GM12872 (cell line): ENCODE measurements around the gene ZFYVE28.

Source experiments
- CTCF ChIP-seq: IDR thresholded peaks from 3 replicates; pipeline ENCODE4 v1.5.1; 2011; ENCODE audit warnings: low read depth, mild to moderate bottlenecking, low read length, moderate library complexity; ENCODE audit not compliant: insufficient read depth

ZFYVE28 gene

GRCh38 chr4:2362266-2363055 is 56.0 kb downstream of the ZFYVE28 start:
- TF ChIP-seq CTCF: no peak

GRCh38 chr4:2361366-2362265 is 56.8 kb downstream of the ZFYVE28 start:
- TF ChIP-seq CTCF: no peak

- no peak for TF ChIP-seq CTCF
Measured at GRCh38 chr4:2360396-2360730, 58.1 kb downstream of the ZFYVE28 start.

GRCh38 chr4:2359591-2360395 is 58.7 kb downstream of the ZFYVE28 start:
- no peak for TF ChIP-seq CTCF

- TF ChIP-seq CTCF: no peak
Measured at GRCh38 chr4:2357821-2358745, 60.4 kb downstream of the ZFYVE28 start.

- no peak for TF ChIP-seq CTCF
Measured at GRCh38 chr4:2356123-2357069, 62.0 kb downstream of the ZFYVE28 start.
